Measurements from ENCODE around the gene KCNAB1. TPM values are rescaled to one million over a fixed set of nuclear protein-coding genes. Genes with fewer than 3 reads are reported as not detected.

The KCNAB1 gene
- total RNA-seq, result 0.53 TPM in 1 of 2 replicates, not detected in the other

GRCh38 chr3:156120528-156121251, at the start of gene KCNAB1:
Gene KCNAB1, plus strand, starts transcription at chr3:156120578.

GRCh38 chr3:156554842-156555687, 434.7 kb downstream of the KCNAB1 start, which contains the start of gene SSR3:
Gene SSR3, minus strand, starts transcription at chr3:156555117. Its CDS starts 28 bp downstream, at chr3:156555089.

Other genes with a start within 250 kb of the KCNAB1 start
- 40.9 and 63.3 TPM in 2 replicates for gene GMPS, start 249.9 kb upstream of the KCNAB1 start, total RNA-seq